HepG2 (cell line): ENCODE data around the gene TWIST2. TPM values are rescaled to one million over a fixed set of nuclear protein-coding genes. Genes with fewer than 3 reads are reported as not detected.

Experiments
- polyA plus RNA-seq, 8 experiments: library from polyadenylated mRNA; depleted of rRNA in 3 of 8; stranded (reverse) in 7 of 8; unstranded in 1 of 8; fragments of >200 nt; fragmentation: Illumina TruSeq in 4 of 8; extraction: Trizol in 4 of 8; gene quantifications; 2 replicates each; pipeline versions ENCODE4 v1.2.1 to v1.2.3, GENCODE V29; 2011 to 2016; ENCODE audit warnings: low read depth in 4 of 8, missing spikeins in 1 of 8, mixed read lengths in 1 of 8; ENCODE audit not compliant: insufficient read depth in 1 of 8
- total RNA-seq, 5 experiments: library from RNA; depleted of rRNA; stranded (reverse); fragments of >200 nt; fragmentation: Illumina TruSeq; extraction: Trizol; gene quantifications; 2 replicates each; pipeline ENCODE4 v1.2.3, GENCODE V29; 2016; ENCODE audit warnings: low read depth in 1 of 5
- TF ChIP-seq, protein P1 (sequence below), 2 experiments: sonication (generic) in 1 of 2; formaldehyde crosslinking in 1 of 2; IDR thresholded peaks; 2 replicates each; pipeline versions ENCODE4 v1.4.0 to v1.6.1; 2016 to 2020; ENCODE audit warnings: borderline replicate concordance in 1 of 2, low read depth in 1 of 2, mild to moderate bottlenecking in 1 of 2, missing genetic modification reagents in 1 of 2
- TF ChIP-seq, protein P2 (sequence below): sonication (generic); formaldehyde crosslinking; IDR thresholded peaks from 2 replicates; pipeline ENCODE4 v1.4.0; 2020; ENCODE audit warnings: missing genetic modification reagents, borderline replicate concordance
- TF ChIP-seq, protein P3 (sequence below): sonication (generic); formaldehyde crosslinking; IDR thresholded peaks from 2 replicates; pipeline ENCODE4 v1.5.1; 2020; ENCODE audit warnings: mild to moderate bottlenecking, missing genetic modification reagents
- TF ChIP-seq, protein P4 (sequence below): sonication (generic); formaldehyde crosslinking; IDR thresholded peaks from 2 replicates; pipeline ENCODE4 v1.4.0; 2020; ENCODE audit warnings: mild to moderate bottlenecking, missing genetic modification reagents

The TWIST2 gene
- total and polyA plus RNA-seq, 2 of the 13 experiments (the other 11 are each of a cell fraction or from before 2014, with no cell fraction given) = 0.08 to 0.11 TPM

DNA sequence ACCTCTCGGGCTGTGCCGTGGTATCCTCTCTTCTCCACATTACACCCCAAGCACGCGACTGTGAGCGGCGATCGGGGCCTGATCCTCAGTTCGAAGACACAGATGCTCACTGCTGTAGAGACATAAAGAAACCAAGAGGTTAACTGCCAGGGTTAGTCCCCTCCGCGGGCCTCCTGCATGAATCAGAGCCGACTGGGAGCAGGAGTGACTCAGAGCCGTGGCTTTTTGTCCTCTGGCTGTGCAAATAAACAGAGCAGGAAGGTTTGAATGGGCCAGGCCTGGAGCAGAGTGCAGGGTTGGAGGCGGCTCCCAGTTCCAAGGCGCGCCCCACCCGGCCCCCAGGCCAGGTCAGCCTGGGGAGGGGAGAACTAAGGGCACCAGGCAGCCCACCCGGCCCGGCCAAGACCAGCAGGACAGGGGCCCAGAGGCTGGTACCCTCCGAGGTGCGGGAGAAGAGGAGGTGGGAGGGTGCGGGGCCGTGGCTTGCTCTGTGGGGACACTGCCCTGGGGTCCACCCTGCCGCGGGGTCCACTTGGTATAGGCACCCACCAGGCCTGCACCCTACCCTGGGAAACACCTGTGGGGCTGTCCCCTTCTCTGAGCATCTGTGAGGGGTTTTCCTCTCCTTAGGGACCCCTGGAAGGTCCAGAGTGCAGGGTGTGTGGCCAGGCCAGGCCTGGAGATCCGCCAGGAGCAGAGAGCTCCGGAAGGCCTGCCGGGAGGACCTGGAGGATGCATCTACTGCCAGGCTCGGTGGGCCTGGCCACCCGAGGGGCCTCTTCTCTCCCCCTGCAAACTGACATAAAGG, 16.5 kb downstream of the TWIST2 start (continued):
- TF ChIP-seq, protein P1, sequence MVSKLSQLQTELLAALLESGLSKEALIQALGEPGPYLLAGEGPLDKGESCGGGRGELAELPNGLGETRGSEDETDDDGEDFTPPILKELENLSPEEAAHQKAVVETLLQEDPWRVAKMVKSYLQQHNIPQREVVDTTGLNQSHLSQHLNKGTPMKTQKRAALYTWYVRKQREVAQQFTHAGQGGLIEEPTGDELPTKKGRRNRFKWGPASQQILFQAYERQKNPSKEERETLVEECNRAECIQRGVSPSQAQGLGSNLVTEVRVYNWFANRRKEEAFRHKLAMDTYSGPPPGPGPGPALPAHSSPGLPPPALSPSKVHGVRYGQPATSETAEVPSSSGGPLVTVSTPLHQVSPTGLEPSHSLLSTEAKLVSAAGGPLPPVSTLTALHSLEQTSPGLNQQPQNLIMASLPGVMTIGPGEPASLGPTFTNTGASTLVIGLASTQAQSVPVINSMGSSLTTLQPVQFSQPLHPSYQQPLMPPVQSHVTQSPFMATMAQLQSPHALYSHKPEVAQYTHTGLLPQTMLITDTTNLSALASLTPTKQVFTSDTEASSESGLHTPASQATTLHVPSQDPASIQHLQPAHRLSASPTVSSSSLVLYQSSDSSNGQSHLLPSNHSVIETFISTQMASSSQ (IDR thresholded peaks at IDR 0.05; ENCODE audit: low read depth) = peak; percentile 65; the same call in 1 of the 2 replicates
- TF ChIP-seq, protein P1 (CRISPR knock-in tag; IDR thresholded peaks at IDR 0.05; ENCODE audit: borderline replicate concordance) = no peak; the same call in 1 of the 2 replicates
- TF ChIP-seq, protein P2, sequence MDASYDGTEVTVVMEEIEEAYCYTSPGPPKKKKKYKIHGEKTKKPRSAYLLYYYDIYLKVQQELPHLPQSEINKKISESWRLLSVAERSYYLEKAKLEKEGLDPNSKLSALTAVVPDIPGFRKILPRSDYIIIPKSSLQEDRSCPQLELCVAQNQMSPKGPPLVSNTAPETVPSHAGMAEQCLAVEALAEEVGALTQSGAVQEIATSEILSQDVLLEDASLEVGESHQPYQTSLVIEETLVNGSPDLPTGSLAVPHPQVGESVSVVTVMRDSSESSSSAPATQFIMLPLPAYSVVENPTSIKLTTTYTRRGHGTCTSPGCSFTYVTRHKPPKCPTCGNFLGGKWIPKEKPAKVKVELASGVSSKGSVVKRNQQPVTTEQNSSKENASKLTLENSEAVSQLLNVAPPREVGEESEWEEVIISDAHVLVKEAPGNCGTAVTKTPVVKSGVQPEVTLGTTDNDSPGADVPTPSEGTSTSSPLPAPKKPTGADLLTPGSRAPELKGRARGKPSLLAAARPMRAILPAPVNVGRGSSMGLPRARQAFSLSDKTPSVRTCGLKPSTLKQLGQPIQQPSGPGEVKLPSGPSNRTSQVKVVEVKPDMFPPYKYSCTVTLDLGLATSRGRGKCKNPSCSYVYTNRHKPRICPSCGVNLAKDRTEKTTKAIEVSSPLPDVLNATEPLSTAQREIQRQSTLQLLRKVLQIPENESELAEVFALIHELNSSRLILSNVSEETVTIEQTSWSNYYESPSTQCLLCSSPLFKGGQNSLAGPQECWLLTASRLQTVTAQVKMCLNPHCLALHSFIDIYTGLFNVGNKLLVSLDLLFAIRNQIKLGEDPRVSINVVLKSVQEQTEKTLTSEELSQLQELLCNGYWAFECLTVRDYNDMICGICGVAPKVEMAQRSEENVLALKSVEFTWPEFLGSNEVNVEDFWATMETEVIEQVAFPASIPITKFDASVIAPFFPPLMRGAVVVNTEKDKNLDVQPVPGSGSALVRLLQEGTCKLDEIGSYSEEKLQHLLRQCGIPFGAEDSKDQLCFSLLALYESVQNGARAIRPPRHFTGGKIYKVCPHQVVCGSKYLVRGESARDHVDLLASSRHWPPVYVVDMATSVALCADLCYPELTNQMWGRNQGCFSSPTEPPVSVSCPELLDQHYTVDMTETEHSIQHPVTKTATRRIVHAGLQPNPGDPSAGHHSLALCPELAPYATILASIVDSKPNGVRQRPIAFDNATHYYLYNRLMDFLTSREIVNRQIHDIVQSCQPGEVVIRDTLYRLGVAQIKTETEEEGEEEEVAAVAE (CRISPR knock-in tag) = 0 out of 2 replicates have a peak, but pooled peaks have one; percentile 47
- TF ChIP-seq, protein P3, sequence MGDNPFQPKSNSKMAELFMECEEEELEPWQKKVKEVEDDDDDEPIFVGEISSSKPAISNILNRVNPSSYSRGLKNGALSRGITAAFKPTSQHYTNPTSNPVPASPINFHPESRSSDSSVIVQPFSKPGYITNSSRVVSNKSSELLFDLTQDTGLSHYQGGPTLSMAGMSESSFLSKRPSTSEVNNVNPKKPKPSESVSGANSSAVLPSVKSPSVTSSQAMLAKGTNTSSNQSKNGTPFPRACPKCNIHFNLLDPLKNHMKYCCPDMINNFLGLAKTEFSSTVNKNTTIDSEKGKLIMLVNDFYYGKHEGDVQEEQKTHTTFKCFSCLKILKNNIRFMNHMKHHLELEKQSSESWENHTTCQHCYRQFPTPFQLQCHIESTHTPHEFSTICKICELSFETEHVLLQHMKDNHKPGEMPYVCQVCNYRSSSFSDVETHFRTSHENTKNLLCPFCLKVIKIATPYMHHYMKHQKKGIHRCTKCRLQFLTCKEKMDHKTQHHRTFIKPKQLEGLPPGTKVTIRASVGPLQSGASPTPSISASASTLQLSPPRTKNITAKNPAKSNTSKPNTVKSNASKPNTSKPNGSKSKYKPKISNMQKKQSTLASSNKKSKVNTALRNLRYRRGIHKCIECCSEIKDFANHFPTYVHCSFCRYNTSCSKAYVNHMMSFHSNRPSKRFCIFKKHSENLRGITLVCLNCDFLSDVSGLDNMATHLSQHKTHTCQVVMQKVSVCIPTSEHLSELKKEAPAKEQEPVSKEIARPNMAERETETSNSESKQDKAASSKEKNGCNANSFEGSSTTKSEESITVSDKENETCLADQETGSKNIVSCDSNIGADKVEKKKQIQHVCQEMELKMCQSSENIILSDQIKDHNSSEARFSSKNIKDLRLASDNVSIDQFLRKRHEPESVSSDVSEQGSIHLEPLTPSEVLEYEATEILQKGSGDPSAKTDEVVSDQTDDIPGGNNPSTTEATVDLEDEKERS = peak; percentile 62; the same call in 1 of the 2 replicates
- TF ChIP-seq, protein P4, sequence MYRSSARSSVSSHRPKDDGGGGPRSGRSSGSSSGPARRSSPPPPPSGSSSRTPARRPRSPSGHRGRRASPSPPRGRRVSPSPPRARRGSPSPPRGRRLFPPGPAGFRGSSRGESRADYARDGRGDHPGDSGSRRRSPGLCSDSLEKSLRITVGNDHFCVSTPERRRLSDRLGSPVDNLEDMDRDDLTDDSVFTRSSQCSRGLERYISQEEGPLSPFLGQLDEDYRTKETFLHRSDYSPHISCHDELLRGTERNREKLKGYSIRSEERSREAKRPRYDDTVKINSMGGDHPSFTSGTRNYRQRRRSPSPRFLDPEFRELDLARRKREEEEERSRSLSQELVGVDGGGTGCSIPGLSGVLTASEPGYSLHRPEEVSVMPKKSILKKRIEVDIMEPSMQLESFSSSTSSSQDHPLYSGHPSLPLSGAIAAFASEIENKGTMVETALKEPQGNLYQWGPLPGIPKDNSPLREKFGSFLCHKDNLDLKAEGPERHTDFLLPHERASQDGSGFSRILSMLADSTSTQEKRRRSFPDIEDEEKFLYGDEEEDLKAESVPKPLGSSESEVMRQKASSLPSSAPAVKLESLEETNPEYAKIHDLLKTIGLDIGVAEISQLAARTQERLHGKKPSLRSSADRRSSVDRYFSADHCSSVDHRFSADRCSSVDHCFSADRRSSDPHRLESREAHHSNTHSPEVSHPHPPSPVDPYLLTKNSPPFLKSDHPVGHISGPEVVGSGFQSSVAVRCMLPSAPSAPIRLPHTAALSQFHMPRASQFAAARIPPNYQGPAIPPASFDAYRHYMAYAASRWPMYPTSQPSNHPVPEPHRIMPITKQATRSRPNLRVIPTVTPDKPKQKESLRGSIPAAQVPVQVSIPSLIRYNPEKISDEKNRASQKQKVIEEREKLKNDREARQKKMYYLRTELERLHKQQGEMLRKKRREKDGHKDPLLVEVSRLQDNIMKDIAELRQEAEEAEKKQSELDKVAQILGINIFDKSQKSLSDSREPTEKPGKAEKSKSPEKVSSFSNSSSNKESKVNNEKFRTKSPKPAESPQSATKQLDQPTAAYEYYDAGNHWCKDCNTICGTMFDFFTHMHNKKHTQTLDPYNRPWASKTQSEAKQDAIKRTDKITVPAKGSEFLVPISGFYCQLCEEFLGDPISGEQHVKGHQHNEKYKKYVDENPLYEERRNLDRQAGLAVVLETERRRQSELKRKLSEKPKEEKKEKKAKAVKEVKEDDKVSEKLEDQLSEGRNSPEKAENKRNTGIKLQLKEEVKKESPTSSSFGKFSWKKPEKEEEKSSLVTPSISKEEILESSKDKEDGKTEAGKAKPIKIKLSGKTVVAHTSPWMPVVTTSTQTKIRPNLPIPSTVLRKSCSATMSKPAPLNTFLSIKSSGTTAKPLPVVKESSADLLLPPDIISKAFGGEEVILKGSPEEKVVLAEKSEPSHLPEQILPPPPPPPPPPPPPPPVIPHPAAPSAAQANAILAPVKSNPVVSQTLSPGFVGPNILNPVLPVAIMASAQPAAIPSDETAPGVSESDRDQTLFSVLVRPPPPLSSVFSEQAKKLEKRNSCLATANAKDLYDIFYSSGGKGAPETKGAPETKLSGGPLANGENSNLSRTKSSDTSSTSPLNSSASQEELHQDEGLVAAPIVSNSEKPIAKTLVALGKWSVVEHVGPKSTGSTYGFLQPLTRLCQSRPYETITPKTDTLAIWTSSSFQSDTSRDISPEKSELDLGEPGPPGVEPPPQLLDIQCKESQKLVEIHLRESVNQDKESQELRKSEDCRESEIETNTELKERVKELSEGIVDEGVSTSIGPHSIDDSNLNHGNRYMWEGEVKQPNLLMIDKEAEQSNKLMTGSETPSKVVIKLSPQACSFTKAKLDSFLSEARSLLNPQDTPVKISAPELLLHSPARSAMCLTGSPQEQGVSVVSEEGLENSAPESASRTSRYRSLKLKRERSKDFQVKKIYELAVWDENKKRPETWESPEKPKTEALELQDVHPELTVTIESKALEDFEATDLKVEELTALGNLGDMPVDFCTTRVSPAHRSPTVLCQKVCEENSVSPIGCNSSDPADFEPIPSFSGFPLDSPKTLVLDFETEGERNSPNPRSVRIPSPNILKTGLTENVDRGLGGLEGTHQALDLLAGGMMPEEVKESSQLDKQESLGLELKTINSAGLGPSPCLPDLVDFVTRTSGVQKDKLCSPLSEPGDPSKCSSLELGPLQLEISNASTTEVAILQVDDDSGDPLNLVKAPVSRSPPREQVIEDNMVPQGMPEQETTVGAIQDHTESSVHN = peak; percentile 52; the same call in 1 of the 2 replicates
